ENCODE measurements around the gene ZNF550.

- TF ChIP-seq CTCF (IDR thresholded peaks at IDR 0.05) = no peak
- peak; percentile 74 to 93 for TF ChIP-seq POLR2AphosphoS5 (IDR thresholded peaks at IDR 0.05)
- no peak for TF ChIP-seq EP300 (IDR thresholded peaks at IDR 0.05)
Measured at GRCh38 chr19:57527136-57527881, 32.4 kb downstream of the ZNF550 start, which contains the start of gene ZNF549.

Measured in esophagus muscularis mucosa (tissue), 4 donors.